Gastroesophageal sphincter (tissue), 4 donors: Measurements from ENCODE around the gene POU2F1. TPM values are rescaled to one million over a fixed set of nuclear protein-coding genes. Genes with fewer than 3 reads are reported as not detected.
A peak's percentile ranks its signal among the peaks of the same experiment; 100 is the strongest.

Experiments
- ATAC-seq: fragments of 150-250 bp; one replicate; pipeline ENCODE4 v1.9.1; 2016; ENCODE audit warnings: mild to moderate bottlenecking, moderate library complexity
- H3K27ac ChIP-seq, 4 donors: fragments of 200-600 bp; sonication (generic) in 3 of 4; 1 replicate in 3 of 4; 2 replicates in 1 of 4; pipeline ENCODE4 v1.5.1; 2016 to 2019
- H3K27me3 ChIP-seq: fragments of 200-600 bp; sonication (generic); one replicate; pipeline ENCODE4 v1.5.1; 2019
- H3K36me3 ChIP-seq, 2 donors: fragments of 200-600 bp; sonication (generic); one replicate each; pipeline ENCODE4 v1.5.1; 2019; ENCODE audit warnings: control low read depth in 1 of 2
- H3K4me1 ChIP-seq, 3 donors: fragments of 200-600 bp; sonication (generic); 1 replicate in 2 of 3; 2 replicates in 1 of 3; pipeline ENCODE4 v1.5.1; 2016 to 2019; ENCODE audit warnings: control low read depth in 2 of 3
- H3K4me3 ChIP-seq, 2 donors: fragments of 200-600 bp; sonication (generic); one replicate each; pipeline ENCODE4 v1.5.1; 2019; ENCODE audit warnings: mild to moderate bottlenecking in 1 of 2, moderate library complexity in 1 of 2
- H3K9me3 ChIP-seq, 3 donors: fragments of 200-600 bp; sonication (generic); one replicate each; pipeline ENCODE4 v1.5.1; 2017 to 2019; ENCODE audit warnings: control low read depth in 2 of 3
- EP300 ChIP-seq: sonication (generic); formaldehyde crosslinking; IDR thresholded peaks from one replicate; pipeline ENCODE4 v1.6.1; 2017; ENCODE audit warnings: antibody characterized with exemption, mild to moderate bottlenecking
- POLR2A ChIP-seq, 2 donors: fragments of 450-650 bp; IDR thresholded peaks; one replicate each; pipeline ENCODE4 v1.6.1; 2017; ENCODE audit warnings: antibody characterized with exemption in 2 of 2, mild to moderate bottlenecking in 2 of 2, moderate library complexity in 1 of 2
- POLR2AphosphoS5 ChIP-seq: sonication (generic); formaldehyde crosslinking; IDR thresholded peaks from one replicate; pipeline ENCODE4 v1.6.1; 2017; ENCODE audit warnings: antibody characterized with exemption
- WGBS, 2 donors: methylation state at CpG; one replicate each; pipeline ENCODE4 v1.1.5; 2018; ENCODE audit warnings: low coverage in 1 of 2; 5-methylcytosine and 5-hydroxymethylcytosine counted together
- total RNA-seq, 4 donors: library from RNA; depleted of rRNA; stranded (reverse); fragments of >200 nt; gene quantifications; one replicate each; pipeline ENCODE4 v1.1.0, GENCODE V29; 2016
- TF ChIP-seq, protein P1 (sequence below), 4 experiments: fragments of 200-600 bp in 2 of 4; fragments of 450-650 bp in 2 of 4; sonication (generic) in 1 of 4; IDR thresholded peaks; one replicate each; pipeline ENCODE4 v1.5.1; 2017 to 2019; ENCODE audit warnings: antibody characterized with exemption in 4 of 4, mild to moderate bottlenecking in 2 of 4, moderate library complexity in 2 of 4

Gene POU2F1
- total RNA-seq, 4 donors from 2014 or later, result 8.0 to 15.7 (median 10.2) TPM

DNA sequence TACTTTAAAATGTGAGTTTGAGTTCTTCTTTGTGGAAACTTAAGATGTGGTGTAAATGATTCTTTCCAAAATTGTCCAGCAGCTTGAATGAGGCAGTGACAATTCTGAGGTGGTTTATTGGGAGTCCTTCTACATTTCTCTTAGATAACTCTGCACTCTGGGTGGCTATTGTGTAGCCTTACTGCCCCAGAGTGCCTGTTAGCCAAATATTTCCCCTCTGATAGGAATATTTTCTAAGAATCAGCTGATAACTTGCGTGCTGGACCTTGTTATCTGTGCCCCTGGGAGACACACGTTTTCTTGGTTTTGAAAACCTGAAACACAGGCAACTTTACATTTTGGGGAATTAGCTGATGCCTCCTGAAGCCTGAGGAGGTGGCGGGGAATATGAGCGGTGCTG lies 206.0 kb downstream of the POU2F1 start:
- Histone ChIP-seq H3K4me3 (no peak overlapping the region), H3K27me3 (no peaks in the 10 kb centered on the region), H3K9me3 (no peaks in the 10 kb centered on the region), H3K27ac (no peak overlapping the region), H3K4me1 (no peaks in the 10 kb centered on the region), H3K36me3 (peaks cover 0 to 19% of the 10 kb centered on the region in 2 donors)
- WGBS, 2 donors, result 71 to 90% methylated on average over 1 to 2 of the region's 4 CpGs
- TF ChIP-seq, protein P1, sequence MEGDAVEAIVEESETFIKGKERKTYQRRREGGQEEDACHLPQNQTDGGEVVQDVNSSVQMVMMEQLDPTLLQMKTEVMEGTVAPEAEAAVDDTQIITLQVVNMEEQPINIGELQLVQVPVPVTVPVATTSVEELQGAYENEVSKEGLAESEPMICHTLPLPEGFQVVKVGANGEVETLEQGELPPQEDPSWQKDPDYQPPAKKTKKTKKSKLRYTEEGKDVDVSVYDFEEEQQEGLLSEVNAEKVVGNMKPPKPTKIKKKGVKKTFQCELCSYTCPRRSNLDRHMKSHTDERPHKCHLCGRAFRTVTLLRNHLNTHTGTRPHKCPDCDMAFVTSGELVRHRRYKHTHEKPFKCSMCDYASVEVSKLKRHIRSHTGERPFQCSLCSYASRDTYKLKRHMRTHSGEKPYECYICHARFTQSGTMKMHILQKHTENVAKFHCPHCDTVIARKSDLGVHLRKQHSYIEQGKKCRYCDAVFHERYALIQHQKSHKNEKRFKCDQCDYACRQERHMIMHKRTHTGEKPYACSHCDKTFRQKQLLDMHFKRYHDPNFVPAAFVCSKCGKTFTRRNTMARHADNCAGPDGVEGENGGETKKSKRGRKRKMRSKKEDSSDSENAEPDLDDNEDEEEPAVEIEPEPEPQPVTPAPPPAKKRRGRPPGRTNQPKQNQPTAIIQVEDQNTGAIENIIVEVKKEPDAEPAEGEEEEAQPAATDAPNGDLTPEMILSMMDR (IDR thresholded peaks at IDR 0.05), result no peak
- no peak for TF ChIP-seq POLR2A (IDR thresholded peaks at IDR 0.05)
- no peak for TF ChIP-seq POLR2AphosphoS5
- TF ChIP-seq EP300, result no peak
- ATAC-seq, result no peak

DNA sequence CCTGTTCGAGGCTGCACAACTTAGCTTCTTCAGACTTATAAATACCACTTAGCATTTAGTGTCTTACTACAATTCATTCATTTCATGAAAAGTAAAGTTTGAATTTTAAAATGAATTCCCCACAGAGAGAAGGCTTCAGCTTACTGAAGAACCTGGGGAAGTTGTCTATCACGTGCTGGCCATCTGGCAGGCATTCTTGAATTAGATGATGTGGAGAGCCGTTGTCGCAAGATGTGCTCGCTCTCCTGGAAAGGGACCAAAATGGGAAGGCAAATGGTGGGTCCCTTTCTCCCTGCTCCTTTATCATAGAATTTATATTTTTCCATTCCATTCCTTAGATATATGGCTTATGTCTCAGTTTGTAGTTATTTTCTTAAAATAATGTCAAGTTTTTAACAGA lies 207.2 kb downstream of the POU2F1 start:
- no peaks in the 10 kb centered on the region for H3K27me3 ChIP-seq
- no peak for ATAC-seq
- no peak overlapping the region for H3K27ac ChIP-seq
- H3K9me3 ChIP-seq, result no peaks in the 10 kb centered on the region
- no peaks in the 10 kb centered on the region for H3K4me1 ChIP-seq
- H3K4me3 ChIP-seq, result no peak overlapping the region
- peaks cover 0 to 19% of the 10 kb centered on the region in 2 donors for H3K36me3 ChIP-seq
- 53% methylated on average over 5 of the region's 5 CpGs; no CpG with 5 or more reads in 1 of the 2 donors for WGBS, 2 donors
- TF ChIP-seq POLR2AphosphoS5 (no peak), EP300 (no peak), POLR2A (IDR thresholded peaks at IDR 0.05) (no peak)
- TF ChIP-seq, protein P1 (IDR thresholded peaks at IDR 0.05), result no peak

DNA sequence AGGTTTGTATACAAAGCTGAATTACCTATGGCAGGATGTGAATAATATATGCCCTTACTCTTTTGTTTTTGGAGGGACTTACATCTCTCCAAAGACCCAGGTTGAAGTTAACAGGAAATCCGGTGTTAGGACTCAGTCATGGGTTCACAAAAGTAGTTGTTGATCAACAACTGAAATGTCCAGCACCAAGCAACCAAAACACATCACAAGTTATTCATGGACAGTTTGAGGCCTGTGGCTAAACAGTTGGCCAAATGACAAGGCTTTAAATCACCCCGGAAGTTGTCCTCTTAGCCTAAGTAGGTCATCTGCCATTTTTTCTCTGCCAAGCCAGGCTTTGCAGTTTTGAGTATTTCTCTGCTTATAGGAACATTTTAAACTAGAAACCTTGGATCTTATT lies 207.7 kb downstream of the POU2F1 start:
- 50 to 53% methylated on average over 1 to 2 of the region's 2 CpGs for WGBS, 2 donors
- Histone ChIP-seq H3K4me1 (no peaks in the 10 kb centered on the region), H3K27ac (no peak overlapping the region), H3K36me3 (peaks cover 0 to 19% of the 10 kb centered on the region in 2 donors), H3K9me3 (no peaks in the 10 kb centered on the region), H3K27me3 (no peaks in the 10 kb centered on the region), H3K4me3 (no peak overlapping the region)
- ATAC-seq, result no peak
- TF ChIP-seq, protein P1 (IDR thresholded peaks at IDR 0.05), result no peak
- TF ChIP-seq EP300 (no peak), POLR2A (IDR thresholded peaks at IDR 0.05) (no peak), POLR2AphosphoS5 (no peak)

DNA sequence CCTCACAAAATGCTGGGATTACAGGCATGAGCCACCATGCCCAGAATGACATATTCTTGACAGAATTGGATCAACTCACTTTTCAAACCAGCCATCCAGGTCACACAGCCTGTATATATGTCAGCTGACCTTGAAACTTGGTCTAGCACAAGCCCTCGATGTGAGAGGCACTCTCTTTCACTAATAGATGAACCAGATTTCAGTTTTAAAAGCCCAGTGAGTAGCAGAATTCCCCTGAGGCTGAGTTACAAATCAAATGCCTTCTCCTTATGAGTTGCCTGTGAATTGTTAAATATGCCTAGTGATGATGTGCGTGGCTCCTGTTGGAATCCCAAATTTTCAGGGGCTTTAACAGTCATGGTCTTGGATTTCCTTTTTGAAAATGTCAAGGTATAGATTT lies 208.9 kb downstream of the POU2F1 start:
- Histone ChIP-seq H3K27ac (no peak overlapping the region), H3K4me3 (no peak overlapping the region), H3K9me3 (no peaks in the 10 kb centered on the region), H3K36me3 (peaks cover 0 to 11% of the 10 kb centered on the region in 2 donors), H3K27me3 (peaks cover 2% of the 10 kb centered on the region), H3K4me1 (no peaks in the 10 kb centered on the region)
- no peak for ATAC-seq
- 38 to 61% methylated on average over 1 to 2 of the region's 2 CpGs for WGBS, 2 donors
- TF ChIP-seq EP300 (no peak), POLR2A (IDR thresholded peaks at IDR 0.05) (no peak), POLR2AphosphoS5 (no peak)
- TF ChIP-seq, protein P1 (IDR thresholded peaks at IDR 0.05), result no peak

DNA sequence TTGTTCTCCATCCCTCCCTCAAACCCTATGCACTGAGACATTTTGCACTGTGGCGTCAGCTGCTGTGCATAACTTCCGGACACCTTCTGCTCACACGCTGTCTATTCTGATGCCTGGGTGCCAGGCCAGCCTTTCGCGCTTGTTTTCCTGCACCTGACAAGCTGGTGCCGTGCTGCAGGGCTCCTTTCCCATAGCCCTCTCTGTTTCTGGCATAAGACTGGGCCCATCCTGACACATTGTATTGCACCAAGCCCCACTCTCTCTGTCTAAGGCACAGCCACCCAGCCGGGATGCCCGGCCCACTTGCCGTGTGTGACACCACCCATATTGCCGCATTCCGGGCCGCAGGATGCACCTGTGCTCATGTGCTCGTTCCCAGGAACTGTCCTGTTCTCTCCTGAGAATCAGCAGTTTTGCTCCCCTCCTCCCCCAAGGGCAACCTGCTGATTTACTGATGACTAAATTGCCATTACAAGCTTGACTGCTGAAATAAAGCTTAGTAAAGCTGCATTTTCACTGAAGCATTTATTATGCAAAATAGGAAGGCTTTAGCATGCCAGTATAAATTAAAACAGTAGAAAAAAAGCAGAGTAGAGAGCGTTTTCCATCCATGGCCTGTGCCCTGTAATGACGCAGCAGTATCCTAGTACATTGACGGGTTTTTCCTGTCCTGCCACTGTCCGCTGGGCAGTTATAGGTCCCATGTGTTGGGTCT lies 209.6 kb downstream of the POU2F1 start:
- Histone ChIP-seq H3K27ac (no peak overlapping the region), H3K9me3 (no peaks in the 10 kb centered on the region), H3K4me3 (no peak overlapping the region), H3K4me1 (no peaks in the 10 kb centered on the region), H3K36me3 (peaks cover 0 to 5% of the 10 kb centered on the region in 2 donors), H3K27me3 (peaks cover 3% of the 10 kb centered on the region)
- no peak for TF ChIP-seq POLR2AphosphoS5
- no peak for TF ChIP-seq POLR2A (IDR thresholded peaks at IDR 0.05)
- TF ChIP-seq, protein P1 (IDR thresholded peaks at IDR 0.05), result no peak
- TF ChIP-seq EP300, result no peak
- 82 to 87% methylated on average over 13 to 14 of the region's 17 CpGs for WGBS, 2 donors
- peak; percentile 28 for ATAC-seq
